Natural killer cell (primary cell): ENCODE data around the gene UEVLD. TPM values are rescaled to one million over a fixed set of nuclear protein-coding genes. Genes with fewer than 3 reads are reported as not detected.

Experiments
- ATAC-seq, 3 donors: fragments of 150-1000 bp in 2 of 3; fragments of 200-7000 bp in 1 of 3; cut with Tn5 transposase; 1 replicate in 1 of 3; 2 replicates in 2 of 3; pipeline ENCODE4 v1.10.0; 2021; ENCODE audit warnings: mild to moderate bottlenecking in 2 of 3, moderate library complexity in 2 of 3
- DNase-seq, 2 donors: peaks; one replicate each; pipeline versions ENCODE4 v3.0.0 to v3.0.0-alpha.2; 2013 to 2021; ENCODE audit warnings: mixed read lengths in 1 of 2
- H3K27ac ChIP-seq: one replicate; pipeline ENCODE4 v1.5.1; 2013; ENCODE audit warnings: mild to moderate bottlenecking, low read length
- H3K27me3 ChIP-seq: one replicate; pipeline ENCODE4 v1.6.1; 2013; ENCODE audit warnings: low read length; ENCODE audit not compliant: control insufficient read depth, insufficient read depth
- H3K36me3 ChIP-seq: one replicate; pipeline ENCODE4 v1.6.1; 2013; ENCODE audit warnings: low read length; ENCODE audit not compliant: control insufficient read depth, insufficient read depth
- H3K4me1 ChIP-seq: one replicate; pipeline ENCODE4 v1.6.1; 2013; ENCODE audit warnings: low read length; ENCODE audit not compliant: control insufficient read depth, insufficient read depth
- H3K4me3 ChIP-seq: one replicate; pipeline ENCODE4 v1.5.1; 2013; ENCODE audit warnings: low read length
- H3K9me3 ChIP-seq: one replicate; pipeline ENCODE4 v1.6.1; 2013; ENCODE audit warnings: low read length; ENCODE audit not compliant: control insufficient read depth, insufficient read depth
- H3K27ac Mint-ChIP-seq, 2 donors: one replicate each; pipeline ENCODE4 v1.8.0; 2022; ENCODE audit warnings: mild to moderate bottlenecking in 2 of 2, mixed read lengths in 2 of 2, moderate library complexity in 1 of 2
- H3K27me3 Mint-ChIP-seq, 2 donors: one replicate each; pipeline ENCODE4 v1.8.0; 2022; ENCODE audit warnings: low read depth in 2 of 2, mixed read lengths in 2 of 2
- H3K36me3 Mint-ChIP-seq: one replicate; pipeline ENCODE4 v1.8.0; 2022; ENCODE audit warnings: mixed read lengths
- H3K4me1 Mint-ChIP-seq, 2 donors: one replicate each; pipeline ENCODE4 v1.8.0; 2022; ENCODE audit warnings: mixed read lengths in 2 of 2
- H3K4me3 Mint-ChIP-seq: one replicate; pipeline ENCODE4 v1.8.0; 2022; ENCODE audit warnings: mild to moderate bottlenecking, moderate library complexity, mixed read lengths
- H3K9me3 Mint-ChIP-seq, 2 donors: one replicate each; pipeline ENCODE4 v1.8.0; 2022; ENCODE audit warnings: mixed read lengths in 2 of 2
- WGBS: methylation state at CpG from one replicate; pipeline ENCODE4 v1.1.7; 2013; ENCODE audit warnings: missing lambda C conversion rate; ENCODE audit not compliant: insufficient coverage; 5-methylcytosine and 5-hydroxymethylcytosine counted together
- intact Hi-C: fragments of 100-400 bp; cut with micrococcal nuclease; formaldehyde crosslinking; loops from one replicate; pipeline ENCODE4 v1.14.2; 2022
- total RNA-seq, 4 donors: library from RNA; stranded (reverse); fragments of 120-200 nt in 1 of 4; gene quantifications; one replicate each; pipeline versions ENCODE4 v1.2.3 to v1.2.4, GENCODE V29; 2013 to 2022
- TF ChIP-seq, protein P1 (sequence below): fragments of 200-600 bp; IDR thresholded peaks from one replicate; pipeline ENCODE4 v1.8.0; 2022; ENCODE audit warnings: antibody characterized with exemption

The UEVLD gene
- total RNA-seq, 3 donors from 2014 or later (not counting 1 experiment from before 2014, with no cell fraction given) = 13.6 to 17.8 (median 15.6) TPM

DNA sequence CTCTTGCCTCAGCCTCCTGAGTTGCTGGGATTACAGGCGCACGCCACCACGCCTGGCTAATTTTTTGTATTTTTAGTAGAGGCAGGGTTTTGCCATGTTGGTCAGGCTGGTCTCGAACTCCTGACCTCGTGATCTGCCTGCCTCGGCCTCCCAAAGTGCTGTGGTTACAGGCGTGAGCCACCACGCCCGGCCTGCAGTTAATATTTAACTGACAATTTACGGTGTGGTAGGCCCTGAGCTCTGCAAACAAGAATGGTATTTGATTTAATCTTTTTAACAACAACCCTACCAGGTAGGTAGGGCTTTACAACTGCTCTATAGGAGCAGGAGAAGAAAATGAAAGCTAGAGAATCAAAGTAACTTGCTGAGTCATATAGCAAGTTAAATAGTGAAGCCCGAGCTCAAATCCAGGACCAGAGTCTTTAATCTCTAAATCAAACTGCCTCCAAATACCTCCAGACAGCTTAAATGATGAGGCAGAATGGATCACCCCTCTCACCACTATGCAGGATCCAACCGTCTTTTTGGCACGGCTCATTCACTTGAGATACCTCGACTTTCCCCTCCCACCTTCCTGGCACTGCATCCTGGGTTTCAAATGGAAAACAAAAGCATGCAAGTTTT is 9.4 kb downstream of the UEVLD start:
- H3K27me3 Mint-ChIP-seq = no peaks in the 10 kb centered on the region
- H3K4me1 Mint-ChIP-seq = peaks cover 12 to 15% of the 10 kb centered on the region in 2 donors
- ATAC-seq (peak; percentile 43 to 72 (median 58)), DNase-seq (peak in 1 of 2 donors; percentile 27)
- no peaks in the 10 kb centered on the region for H3K4me1 ChIP-seq
- H3K4me3 ChIP-seq = no peak overlapping the region
- H3K27me3 ChIP-seq = no peaks in the 10 kb centered on the region
- intact Hi-C loops = no loop called here
- peaks cover 17% of the 10 kb centered on the region for H3K36me3 ChIP-seq
- no peak overlapping the region for H3K27ac ChIP-seq
- 43% methylated on average over 13 of the region's 14 CpGs for WGBS
- TF ChIP-seq, protein P1, sequence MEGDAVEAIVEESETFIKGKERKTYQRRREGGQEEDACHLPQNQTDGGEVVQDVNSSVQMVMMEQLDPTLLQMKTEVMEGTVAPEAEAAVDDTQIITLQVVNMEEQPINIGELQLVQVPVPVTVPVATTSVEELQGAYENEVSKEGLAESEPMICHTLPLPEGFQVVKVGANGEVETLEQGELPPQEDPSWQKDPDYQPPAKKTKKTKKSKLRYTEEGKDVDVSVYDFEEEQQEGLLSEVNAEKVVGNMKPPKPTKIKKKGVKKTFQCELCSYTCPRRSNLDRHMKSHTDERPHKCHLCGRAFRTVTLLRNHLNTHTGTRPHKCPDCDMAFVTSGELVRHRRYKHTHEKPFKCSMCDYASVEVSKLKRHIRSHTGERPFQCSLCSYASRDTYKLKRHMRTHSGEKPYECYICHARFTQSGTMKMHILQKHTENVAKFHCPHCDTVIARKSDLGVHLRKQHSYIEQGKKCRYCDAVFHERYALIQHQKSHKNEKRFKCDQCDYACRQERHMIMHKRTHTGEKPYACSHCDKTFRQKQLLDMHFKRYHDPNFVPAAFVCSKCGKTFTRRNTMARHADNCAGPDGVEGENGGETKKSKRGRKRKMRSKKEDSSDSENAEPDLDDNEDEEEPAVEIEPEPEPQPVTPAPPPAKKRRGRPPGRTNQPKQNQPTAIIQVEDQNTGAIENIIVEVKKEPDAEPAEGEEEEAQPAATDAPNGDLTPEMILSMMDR = no peak
- peak overlapping the region; percentile 85 to 87 for H3K27ac Mint-ChIP-seq
- H3K4me3 Mint-ChIP-seq = peak overlapping the region; percentile 76
- H3K9me3 ChIP-seq = no peaks in the 10 kb centered on the region
- H3K36me3 Mint-ChIP-seq = no peaks in the 10 kb centered on the region
- no peaks in the 10 kb centered on the region for H3K9me3 Mint-ChIP-seq

DNA sequence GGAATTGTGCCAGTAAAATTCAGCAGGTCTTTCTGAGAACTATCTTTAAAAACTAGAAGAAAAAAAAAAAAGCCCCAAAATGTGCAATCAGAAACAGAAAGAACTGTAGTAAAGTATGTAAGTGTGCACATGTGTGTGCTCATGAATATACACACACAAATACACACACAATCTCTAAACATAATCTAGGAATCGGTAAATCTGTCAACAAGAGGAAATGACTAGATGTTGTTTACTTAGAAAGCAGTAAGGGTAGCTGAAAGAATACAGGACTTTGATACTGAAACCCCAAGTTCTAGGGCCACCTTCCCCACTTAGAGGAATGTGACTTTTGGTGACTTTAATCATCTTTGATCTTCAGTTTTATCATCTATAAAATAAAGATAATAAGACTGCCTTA is 13.2 kb downstream of the UEVLD start:
- peaks cover 12 to 21% of the 10 kb centered on the region in 2 donors for H3K4me1 Mint-ChIP-seq
- Histone ChIP-seq H3K9me3 (no peaks in the 10 kb centered on the region), H3K4me1 (no peaks in the 10 kb centered on the region), H3K36me3 (peaks cover 22% of the 10 kb centered on the region), H3K4me3 (no peak overlapping the region), H3K27ac (no peak overlapping the region), H3K27me3 (no peaks in the 10 kb centered on the region)
- no peak overlapping the region for H3K4me3 Mint-ChIP-seq
- ATAC-seq = no peak
- H3K9me3 Mint-ChIP-seq = no peaks in the 10 kb centered on the region
- H3K36me3 Mint-ChIP-seq = peaks cover 7% of the 10 kb centered on the region
- TF ChIP-seq, protein P1 = no peak
- H3K27me3 Mint-ChIP-seq = no peaks in the 10 kb centered on the region
- no peak for DNase-seq
- intact Hi-C loops = no loop called here
- WGBS = no CpG with 5 or more reads among the region's 1 CpG
- H3K27ac Mint-ChIP-seq = no peak overlapping the region

DNA sequence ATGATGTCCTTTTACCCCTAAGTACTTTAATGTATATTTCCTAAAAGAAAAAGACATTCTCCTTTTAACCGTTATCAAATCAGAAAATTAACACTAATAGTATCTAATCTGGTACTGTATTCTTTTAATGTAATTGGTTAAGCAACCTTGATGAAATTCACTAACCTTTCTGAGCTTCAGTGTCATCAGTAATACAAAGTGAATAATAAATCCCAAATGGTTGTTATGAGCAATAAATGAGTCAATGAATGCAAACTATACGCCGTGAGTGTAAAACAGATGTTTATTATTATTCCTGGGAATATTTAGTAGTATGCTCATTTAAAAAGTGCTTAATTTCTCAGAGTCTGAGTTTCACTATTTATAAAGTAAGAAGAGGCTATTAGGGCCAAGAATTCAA is 21.5 kb downstream of the UEVLD start:
- H3K27ac ChIP-seq = no peak overlapping the region
- no peak overlapping the region for H3K4me3 ChIP-seq
- H3K27me3 ChIP-seq = no peaks in the 10 kb centered on the region
- no peaks in the 10 kb centered on the region for H3K9me3 ChIP-seq
- DNase-seq (no peak), ATAC-seq (no peak)
- intact Hi-C loops = no loop called here
- TF ChIP-seq, protein P1 = no peak
- Mint-ChIP-seq H3K9me3 (no peaks in the 10 kb centered on the region), H3K27ac (peak overlapping the region in 1 of 2 donors; percentile 38), H3K4me1 (peaks cover 0 to 5% of the 10 kb centered on the region in 2 donors), H3K36me3 (no peaks in the 10 kb centered on the region), H3K27me3 (no peaks in the 10 kb centered on the region), H3K4me3 (no peak overlapping the region)
- peaks cover 32% of the 10 kb centered on the region for H3K36me3 ChIP-seq
- 100% methylated on average over 2 of the region's 3 CpGs for WGBS
- H3K4me1 ChIP-seq = no peaks in the 10 kb centered on the region

DNA sequence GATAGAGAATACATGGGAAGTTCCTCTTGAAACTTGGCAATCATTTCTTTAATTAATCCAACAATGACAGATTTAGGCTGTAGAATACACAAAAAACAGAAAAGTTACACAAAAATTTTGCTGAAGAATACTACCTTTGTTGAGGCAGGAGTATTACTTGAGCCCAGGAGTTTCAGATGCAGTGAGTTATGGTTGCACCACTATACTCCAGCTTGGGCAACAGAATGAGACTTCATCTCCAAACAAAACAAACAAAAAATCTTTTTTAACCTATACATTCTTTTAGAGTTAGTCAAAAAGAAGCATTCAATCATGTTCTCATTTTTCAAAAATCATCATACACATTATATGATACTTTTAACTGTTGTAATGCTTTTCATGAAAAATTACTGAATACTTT is 22.1 kb downstream of the UEVLD start:
- H3K27ac ChIP-seq = no peak overlapping the region
- H3K4me1 Mint-ChIP-seq = peaks cover 0 to 3% of the 10 kb centered on the region in 2 donors
- H3K27me3 ChIP-seq = no peaks in the 10 kb centered on the region
- no peaks in the 10 kb centered on the region for H3K36me3 Mint-ChIP-seq
- no peaks in the 10 kb centered on the region for H3K4me1 ChIP-seq
- H3K4me3 ChIP-seq = no peak overlapping the region
- H3K27ac Mint-ChIP-seq = no peak overlapping the region
- no peaks in the 10 kb centered on the region for H3K9me3 ChIP-seq
- DNase-seq (no peak), ATAC-seq (no peak)
- TF ChIP-seq, protein P1 = no peak
- no peaks in the 10 kb centered on the region for H3K27me3 Mint-ChIP-seq
- H3K36me3 ChIP-seq = peaks cover 35% of the 10 kb centered on the region
- no peaks in the 10 kb centered on the region for H3K9me3 Mint-ChIP-seq
- intact Hi-C loops = no loop called here
- no peak overlapping the region for H3K4me3 Mint-ChIP-seq
